Lower leg skin (tissue), 3 donors: Measurements from ENCODE around the gene WDR5.

Experiments used
- POLR2A ChIP-seq, 2 donors: fragments of 450-650 bp; IDR thresholded peaks; one replicate each; pipeline ENCODE4 v1.6.1; 2016 to 2017; ENCODE audit warnings: antibody characterized with exemption in 2 of 2, mild to moderate bottlenecking in 1 of 2, moderate library complexity in 1 of 2
- TF ChIP-seq, protein P1 (sequence below), 3 donors: fragments of 450-650 bp; IDR thresholded peaks; one replicate each; pipeline ENCODE4 v1.5.1; 2016; ENCODE audit warnings: antibody characterized with exemption in 3 of 3, mild to moderate bottlenecking in 3 of 3, moderate library complexity in 2 of 3

DNA sequence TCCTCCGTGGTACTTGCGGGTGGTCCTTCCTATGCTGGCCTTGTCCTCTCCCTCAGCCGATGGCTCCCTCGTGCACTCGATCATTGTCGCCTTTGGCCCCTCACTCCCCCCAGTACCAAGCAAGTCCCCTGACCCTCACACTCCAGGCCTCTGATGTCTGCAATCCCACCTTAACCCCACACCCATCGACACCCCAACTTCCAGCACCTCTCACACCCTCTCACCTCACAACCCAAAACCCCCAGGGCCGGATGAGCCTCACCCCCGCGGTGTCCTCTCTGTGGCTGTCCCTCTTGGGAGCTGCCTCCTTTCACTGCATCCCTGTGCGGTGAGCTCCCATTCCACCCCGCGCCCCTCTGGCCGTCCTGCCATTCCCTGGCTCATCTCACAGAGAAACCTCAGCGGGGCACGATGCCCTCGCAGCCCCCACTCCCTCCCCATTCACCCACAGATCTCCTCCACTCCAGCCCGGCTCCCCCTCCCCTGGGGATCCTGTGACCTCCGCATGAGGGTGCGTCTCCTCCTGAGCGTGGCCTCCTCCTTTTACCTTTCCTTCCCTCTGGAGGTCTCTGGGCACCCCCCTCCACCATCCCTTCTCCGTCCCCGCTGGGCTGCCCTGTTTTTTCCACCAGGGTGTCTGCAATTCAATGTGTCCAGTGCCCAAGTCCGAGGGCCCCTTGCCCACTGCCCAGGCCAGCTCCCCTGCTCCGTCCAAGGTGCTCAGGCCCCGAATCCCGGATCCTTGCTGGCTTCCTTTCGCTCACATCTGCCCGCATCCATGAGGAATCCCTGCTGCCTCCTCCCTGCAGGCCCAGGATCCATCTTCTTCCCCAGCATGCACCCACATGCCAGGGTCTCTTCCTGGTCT lies 44.3 kb downstream of the WDR5 start:
- TF ChIP-seq POLR2A (IDR thresholded peaks at IDR 0.05), result no peak
- TF ChIP-seq, protein P1, sequence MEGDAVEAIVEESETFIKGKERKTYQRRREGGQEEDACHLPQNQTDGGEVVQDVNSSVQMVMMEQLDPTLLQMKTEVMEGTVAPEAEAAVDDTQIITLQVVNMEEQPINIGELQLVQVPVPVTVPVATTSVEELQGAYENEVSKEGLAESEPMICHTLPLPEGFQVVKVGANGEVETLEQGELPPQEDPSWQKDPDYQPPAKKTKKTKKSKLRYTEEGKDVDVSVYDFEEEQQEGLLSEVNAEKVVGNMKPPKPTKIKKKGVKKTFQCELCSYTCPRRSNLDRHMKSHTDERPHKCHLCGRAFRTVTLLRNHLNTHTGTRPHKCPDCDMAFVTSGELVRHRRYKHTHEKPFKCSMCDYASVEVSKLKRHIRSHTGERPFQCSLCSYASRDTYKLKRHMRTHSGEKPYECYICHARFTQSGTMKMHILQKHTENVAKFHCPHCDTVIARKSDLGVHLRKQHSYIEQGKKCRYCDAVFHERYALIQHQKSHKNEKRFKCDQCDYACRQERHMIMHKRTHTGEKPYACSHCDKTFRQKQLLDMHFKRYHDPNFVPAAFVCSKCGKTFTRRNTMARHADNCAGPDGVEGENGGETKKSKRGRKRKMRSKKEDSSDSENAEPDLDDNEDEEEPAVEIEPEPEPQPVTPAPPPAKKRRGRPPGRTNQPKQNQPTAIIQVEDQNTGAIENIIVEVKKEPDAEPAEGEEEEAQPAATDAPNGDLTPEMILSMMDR (IDR thresholded peaks at IDR 0.05), result no peak
